GM19099 (cell line): Measurements from ENCODE around the gene MAGEC1.

ENCODE experiments used
- POLR2A ChIP-seq: IDR thresholded peaks from 3 replicates; pipeline ENCODE4 v1.6.1; 2011; ENCODE audit warnings: low read depth; ENCODE audit not compliant: insufficient read length; ENCODE audit errors: extremely low read depth

Gene MAGEC1, protein sequence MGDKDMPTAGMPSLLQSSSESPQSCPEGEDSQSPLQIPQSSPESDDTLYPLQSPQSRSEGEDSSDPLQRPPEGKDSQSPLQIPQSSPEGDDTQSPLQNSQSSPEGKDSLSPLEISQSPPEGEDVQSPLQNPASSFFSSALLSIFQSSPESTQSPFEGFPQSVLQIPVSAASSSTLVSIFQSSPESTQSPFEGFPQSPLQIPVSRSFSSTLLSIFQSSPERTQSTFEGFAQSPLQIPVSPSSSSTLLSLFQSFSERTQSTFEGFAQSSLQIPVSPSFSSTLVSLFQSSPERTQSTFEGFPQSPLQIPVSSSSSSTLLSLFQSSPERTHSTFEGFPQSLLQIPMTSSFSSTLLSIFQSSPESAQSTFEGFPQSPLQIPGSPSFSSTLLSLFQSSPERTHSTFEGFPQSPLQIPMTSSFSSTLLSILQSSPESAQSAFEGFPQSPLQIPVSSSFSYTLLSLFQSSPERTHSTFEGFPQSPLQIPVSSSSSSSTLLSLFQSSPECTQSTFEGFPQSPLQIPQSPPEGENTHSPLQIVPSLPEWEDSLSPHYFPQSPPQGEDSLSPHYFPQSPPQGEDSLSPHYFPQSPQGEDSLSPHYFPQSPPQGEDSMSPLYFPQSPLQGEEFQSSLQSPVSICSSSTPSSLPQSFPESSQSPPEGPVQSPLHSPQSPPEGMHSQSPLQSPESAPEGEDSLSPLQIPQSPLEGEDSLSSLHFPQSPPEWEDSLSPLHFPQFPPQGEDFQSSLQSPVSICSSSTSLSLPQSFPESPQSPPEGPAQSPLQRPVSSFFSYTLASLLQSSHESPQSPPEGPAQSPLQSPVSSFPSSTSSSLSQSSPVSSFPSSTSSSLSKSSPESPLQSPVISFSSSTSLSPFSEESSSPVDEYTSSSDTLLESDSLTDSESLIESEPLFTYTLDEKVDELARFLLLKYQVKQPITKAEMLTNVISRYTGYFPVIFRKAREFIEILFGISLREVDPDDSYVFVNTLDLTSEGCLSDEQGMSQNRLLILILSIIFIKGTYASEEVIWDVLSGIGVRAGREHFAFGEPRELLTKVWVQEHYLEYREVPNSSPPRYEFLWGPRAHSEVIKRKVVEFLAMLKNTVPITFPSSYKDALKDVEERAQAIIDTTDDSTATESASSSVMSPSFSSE

DNA sequence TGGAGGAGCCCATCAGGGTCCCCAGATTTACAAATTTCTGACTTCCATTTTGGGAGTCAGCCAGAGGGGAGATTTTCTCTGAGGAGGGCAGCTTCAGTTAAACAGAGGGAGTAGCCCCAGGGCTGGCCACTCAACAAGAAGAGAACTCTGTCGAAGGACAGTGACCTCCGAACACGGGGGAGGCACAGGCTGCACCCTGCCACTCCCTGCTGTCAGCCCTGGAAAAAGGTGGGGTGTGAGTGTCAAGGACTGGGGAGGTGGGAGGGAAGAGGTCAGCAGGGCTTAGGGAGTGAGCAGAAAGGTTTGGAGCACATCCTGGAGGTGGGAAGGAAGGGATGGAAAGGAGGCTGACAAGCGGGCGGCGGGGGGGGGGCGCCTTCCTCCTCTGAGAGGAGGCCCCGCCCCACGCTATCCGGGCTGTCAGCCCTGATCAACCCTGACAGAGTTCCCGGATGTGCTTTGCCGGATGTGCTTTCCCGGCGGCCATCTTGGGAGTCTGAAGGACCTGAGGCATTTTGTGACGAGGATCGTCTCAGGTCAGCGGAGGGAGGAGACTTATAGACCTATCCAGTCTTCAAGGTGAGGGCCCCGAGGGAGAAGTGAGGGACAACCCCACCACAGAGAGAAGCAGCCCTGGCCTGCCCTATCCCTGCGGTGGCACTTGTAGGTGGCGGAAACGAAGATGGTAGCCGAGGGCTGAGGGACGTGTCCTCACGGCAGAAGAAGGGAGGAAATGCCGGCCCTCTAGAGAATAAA, at the start of gene MAGEC1:
Gene MAGEC1, plus strand, starts transcription at position 495 of the 756 bp plus-strand sequence. CDS start 1,179 bp downstream, outside the sequence.
- TF ChIP-seq POLR2A: no peak

DNA sequence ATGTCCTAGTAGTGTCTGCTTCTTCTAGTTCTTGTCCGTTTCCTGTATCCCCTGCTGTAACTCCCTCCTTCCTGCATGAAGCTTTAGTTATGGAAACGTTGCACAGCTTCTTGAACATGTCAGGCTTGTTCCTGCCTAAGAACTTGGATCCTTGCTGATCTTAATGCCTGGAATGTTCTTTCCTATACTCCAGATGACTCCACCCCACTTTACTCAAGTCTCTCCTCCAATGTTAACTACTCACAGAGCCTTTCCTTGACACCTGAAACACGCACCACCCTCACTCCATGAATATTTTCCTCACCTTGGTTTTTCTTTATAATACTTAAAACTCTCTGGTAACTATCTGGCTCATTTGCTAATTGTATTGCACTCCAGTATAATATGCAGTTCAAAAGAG, 46.2 kb upstream of the MAGEC1 start:
- TF ChIP-seq POLR2A: no peak

- TF ChIP-seq POLR2A: no peak
Measured at GRCh38 chrX:141879616-141880015, 24.1 kb upstream of the MAGEC1 start.

- TF ChIP-seq POLR2A: no peak
Measured at GRCh38 chrX:141894733-141895132, 9.0 kb upstream of the MAGEC1 start.

- no peak for TF ChIP-seq POLR2A
Measured at GRCh38 chrX:141897690-141898089, 6.0 kb upstream of the MAGEC1 start.

DNA sequence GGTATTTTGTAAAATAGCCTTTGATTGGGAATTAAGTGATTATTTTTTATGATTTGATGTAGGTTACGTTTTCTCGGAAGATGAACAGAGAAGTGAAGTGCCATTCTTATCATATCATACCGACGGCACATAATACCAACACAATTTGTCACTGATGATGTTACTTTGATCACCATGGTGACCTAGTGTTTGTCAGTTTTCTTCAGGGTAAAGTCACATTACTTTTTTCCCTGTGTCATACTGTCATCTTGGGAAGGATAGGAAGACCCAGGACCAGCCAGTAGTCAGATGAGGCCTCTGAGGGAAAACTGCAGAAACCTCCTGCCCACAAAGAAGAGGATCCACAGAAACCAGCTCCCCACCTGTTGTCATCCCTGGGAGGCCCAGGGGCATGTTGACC, 1.3 kb upstream of the MAGEC1 start:
- no peak for TF ChIP-seq POLR2A

DNA sequence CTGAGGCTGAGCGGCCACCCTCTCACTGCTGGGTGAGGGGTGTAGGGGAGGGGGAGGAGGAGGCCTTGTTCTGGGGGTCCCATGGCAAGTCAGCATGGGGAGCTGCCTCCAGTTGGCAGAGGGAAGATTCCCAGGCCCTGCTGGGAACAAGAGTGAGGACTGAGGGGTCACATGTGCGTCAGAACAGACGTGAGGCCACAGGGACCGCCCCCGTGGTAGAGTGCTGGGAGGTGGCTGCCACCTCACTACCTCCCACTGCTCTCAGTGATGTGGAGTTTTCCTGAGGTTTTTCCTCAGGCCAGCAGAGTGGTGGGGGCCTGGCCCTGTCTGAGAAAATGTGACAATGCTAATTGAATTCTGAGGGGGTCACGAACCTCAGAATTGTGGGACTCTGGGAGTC, 568 bp downstream of the MAGEC1 start:
- TF ChIP-seq POLR2A: no peak

GRCh38 chrX:141917801-141918200, 14.1 kb downstream of the MAGEC1 start:
- TF ChIP-seq POLR2A: no peak

DNA sequence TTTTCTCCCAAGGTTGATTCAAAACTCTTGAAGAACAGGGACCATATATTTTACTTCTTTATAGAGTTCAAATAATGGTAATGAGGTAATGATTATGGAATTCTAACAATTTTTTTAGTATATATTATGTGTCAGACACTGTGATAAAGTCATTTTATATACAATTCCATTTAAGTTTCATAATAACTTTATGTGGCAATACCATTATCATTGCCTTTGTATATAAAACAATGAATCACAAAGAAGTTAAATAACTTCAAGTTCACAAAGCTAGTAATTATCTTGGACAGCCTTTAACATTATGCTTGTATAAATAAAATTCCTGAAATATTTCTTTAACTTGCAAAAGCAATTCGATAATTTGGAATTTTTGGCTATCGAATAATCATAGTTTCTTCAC, 20.6 kb downstream of the MAGEC1 start:
- TF ChIP-seq POLR2A: no peak

GRCh38 chrX:141928432-141928831, 24.7 kb downstream of the MAGEC1 start:
- TF ChIP-seq POLR2A: no peak

- no peak for TF ChIP-seq POLR2A
Measured at GRCh38 chrX:141934059-141934641, 30.5 kb downstream of the MAGEC1 start.

DNA sequence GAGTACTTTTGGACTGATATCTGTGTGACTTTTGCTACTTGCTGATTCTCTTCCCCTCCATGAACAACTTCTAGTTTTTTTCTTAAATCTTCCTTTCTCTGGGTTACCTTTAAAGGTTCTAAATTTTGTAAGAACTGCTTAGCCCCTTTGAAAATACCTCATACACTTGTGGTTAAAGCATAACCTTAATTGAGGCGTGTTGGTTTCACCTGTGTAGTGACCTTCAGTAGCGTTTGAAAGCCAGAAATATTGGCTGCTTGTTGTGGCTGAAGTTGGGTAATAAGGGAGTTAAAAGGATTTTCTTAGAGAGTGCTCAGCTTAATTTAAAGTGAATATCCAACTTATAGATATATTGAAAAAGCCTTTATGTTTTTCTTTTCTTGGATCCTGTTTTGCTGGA, 32.0 kb downstream of the MAGEC1 start:
- TF ChIP-seq POLR2A: no peak

GRCh38 chrX:141936080-141936479, 32.4 kb downstream of the MAGEC1 start:
- no peak for TF ChIP-seq POLR2A

GRCh38 chrX:141941234-141941633, 37.5 kb downstream of the MAGEC1 start:
- TF ChIP-seq POLR2A: no peak
